SJSA1 (cell line): ENCODE measurements around the gene PRSS27. TPM values are rescaled to one million over a fixed set of nuclear protein-coding genes. Genes with fewer than 3 reads are reported as not detected.

Experiments used
- DNase-seq, 2 experiments: peaks; one replicate each; pipeline ENCODE4 v3.0.0-alpha.2; 2015 to 2020; ENCODE audit warnings: low spot score in 2 of 2, low read depth in 1 of 2
- H3K27ac ChIP-seq: fragments of 250-450 bp; sonication (Bioruptor Pico); 2 replicates; pipeline ENCODE4 v1.5.1; 2020; ENCODE audit warnings: mild to moderate bottlenecking, moderate library complexity
- H3K27me3 ChIP-seq: fragments of 250-450 bp; sonication (Bioruptor Pico); replicated peaks from 2 replicates; pipeline ENCODE4 v1.5.1; 2020; ENCODE audit warnings: mild to moderate bottlenecking, moderate library complexity
- H3K36me3 ChIP-seq: fragments of 250-450 bp; sonication (Bioruptor Pico); 2 replicates; pipeline ENCODE4 v1.5.1; 2020; ENCODE audit warnings: mild to moderate bottlenecking
- H3K4me1 ChIP-seq: fragments of 250-450 bp; sonication (Bioruptor Pico); replicated peaks from 2 replicates; pipeline ENCODE4 v1.6.1; 2021; ENCODE audit warnings: mild to moderate bottlenecking
- H3K4me3 ChIP-seq: fragments of 250-450 bp; sonication (Bioruptor Pico); 2 replicates; pipeline ENCODE4 v1.5.1; 2020; ENCODE audit warnings: mild to moderate bottlenecking
- H3K9me3 ChIP-seq: fragments of 250-450 bp; sonication (Bioruptor Pico); replicated peaks from 2 replicates; pipeline ENCODE4 v1.5.1; 2020; ENCODE audit warnings: mild to moderate bottlenecking
- total RNA-seq: library from RNA; depleted of rRNA; stranded (reverse); fragments of >200 nt; shearing (Covaris generic); gene quantifications from 2 replicates; pipeline ENCODE4 v1.2.3, GENCODE V29; 2014

The PRSS27 gene
- total RNA-seq, 1 experiment from 2014 or later: 0.37 TPM

GRCh38 chr16:2713523-2713922, 6.5 kb downstream of the PRSS27 start:
- H3K4me3 ChIP-seq: no peak overlapping the region
- peaks cover 9% of the 10 kb centered on the region for H3K27me3 ChIP-seq
- H3K9me3 ChIP-seq: no peaks in the 10 kb centered on the region
- peaks cover 3% of the 10 kb centered on the region for H3K4me1 ChIP-seq
- H3K27ac ChIP-seq: no peak overlapping the region
- DNase-seq: no peak
- H3K36me3 ChIP-seq: peaks cover 11% of the 10 kb centered on the region

DNA sequence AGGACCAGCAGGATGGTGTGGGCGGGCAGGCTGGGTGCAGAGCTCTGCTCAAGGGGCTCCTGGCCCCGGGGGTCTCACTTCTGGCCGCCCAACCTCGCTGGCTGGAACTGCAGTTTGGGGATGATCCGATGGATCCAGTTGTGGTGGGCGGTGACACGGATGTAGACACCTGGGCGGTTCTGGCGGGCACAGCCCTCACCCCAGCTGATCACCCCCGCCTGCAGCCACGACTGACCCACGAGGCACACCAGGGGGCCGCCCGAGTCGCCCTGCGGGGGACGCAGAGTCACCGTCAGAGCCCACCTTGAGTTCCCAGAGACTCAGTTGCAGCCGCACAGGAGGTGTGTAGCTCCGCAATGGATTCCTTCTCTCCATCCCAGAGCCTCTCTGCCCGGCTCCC, 7.5 kb downstream of the PRSS27 start:
- H3K9me3 ChIP-seq: no peaks in the 10 kb centered on the region
- H3K4me1 ChIP-seq: peaks cover 3% of the 10 kb centered on the region
- no peak for DNase-seq
- no peak overlapping the region for H3K27ac ChIP-seq
- H3K27me3 ChIP-seq: peaks cover 9% of the 10 kb centered on the region
- H3K4me3 ChIP-seq: no peak overlapping the region
- peaks cover 17% of the 10 kb centered on the region for H3K36me3 ChIP-seq

GRCh38 chr16:2712063-2712441, 8.0 kb downstream of the PRSS27 start:
- no peak overlapping the region for H3K4me3 ChIP-seq
- peaks cover 9% of the 10 kb centered on the region for H3K27me3 ChIP-seq
- H3K27ac ChIP-seq: no peak overlapping the region
- peaks cover 22% of the 10 kb centered on the region for H3K36me3 ChIP-seq
- peaks cover 3% of the 10 kb centered on the region for H3K4me1 ChIP-seq
- no peaks in the 10 kb centered on the region for H3K9me3 ChIP-seq
- DNase-seq: no peak

- peaks cover 3% of the 10 kb centered on the region for H3K4me1 ChIP-seq
- DNase-seq: no peak
- no peak overlapping the region for H3K4me3 ChIP-seq
- H3K27ac ChIP-seq: no peak overlapping the region
- H3K27me3 ChIP-seq: peaks cover 9% of the 10 kb centered on the region
- peaks cover 24% of the 10 kb centered on the region for H3K36me3 ChIP-seq
- H3K9me3 ChIP-seq: no peaks in the 10 kb centered on the region
These were observed 8.5 kb downstream of the PRSS27 start for GRCh38 chr16:2711370-2712062.

DNA sequence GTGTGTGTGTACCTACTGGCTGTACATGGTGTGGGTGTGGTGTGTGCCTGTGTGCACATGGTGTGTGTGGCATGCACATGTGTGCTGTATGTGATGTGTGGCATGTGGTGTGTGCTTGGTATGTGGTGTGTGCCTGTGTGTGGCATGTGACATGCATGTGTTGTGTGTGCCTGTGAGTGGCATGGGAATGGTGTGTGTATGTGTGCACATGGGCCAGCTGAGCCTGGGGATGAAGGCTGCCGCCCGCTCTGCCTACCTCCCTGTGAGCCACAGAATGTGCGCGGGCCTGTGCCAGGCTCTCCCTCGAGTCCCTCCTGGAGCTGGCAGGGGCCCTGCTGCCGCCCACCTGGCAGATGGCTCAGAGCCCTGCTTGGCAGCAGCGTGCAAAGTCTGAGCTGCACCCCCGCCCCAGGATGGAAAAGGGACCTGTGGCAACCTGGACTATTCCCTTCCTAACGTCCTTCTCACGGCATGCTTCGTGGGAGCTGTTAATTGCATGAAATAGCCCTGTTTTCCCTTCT, 9.3 kb downstream of the PRSS27 start:
- Histone ChIP-seq H3K36me3 (peaks cover 25% of the 10 kb centered on the region), H3K27me3 (peaks cover 5% of the 10 kb centered on the region), H3K4me1 (peaks cover 3% of the 10 kb centered on the region), H3K27ac (no peak overlapping the region), H3K9me3 (no peaks in the 10 kb centered on the region), H3K4me3 (no peak overlapping the region)
- no peak for DNase-seq

- H3K36me3 ChIP-seq: peaks cover 31% of the 10 kb centered on the region
- H3K9me3 ChIP-seq: no peaks in the 10 kb centered on the region
- H3K27ac ChIP-seq: no peak overlapping the region
- no peak for DNase-seq
- no peak overlapping the region for H3K4me3 ChIP-seq
- no peaks in the 10 kb centered on the region for H3K27me3 ChIP-seq
- H3K4me1 ChIP-seq: no peaks in the 10 kb centered on the region
These were observed 9.9 kb downstream of the PRSS27 start for GRCh38 chr16:2710021-2710710.

DNA sequence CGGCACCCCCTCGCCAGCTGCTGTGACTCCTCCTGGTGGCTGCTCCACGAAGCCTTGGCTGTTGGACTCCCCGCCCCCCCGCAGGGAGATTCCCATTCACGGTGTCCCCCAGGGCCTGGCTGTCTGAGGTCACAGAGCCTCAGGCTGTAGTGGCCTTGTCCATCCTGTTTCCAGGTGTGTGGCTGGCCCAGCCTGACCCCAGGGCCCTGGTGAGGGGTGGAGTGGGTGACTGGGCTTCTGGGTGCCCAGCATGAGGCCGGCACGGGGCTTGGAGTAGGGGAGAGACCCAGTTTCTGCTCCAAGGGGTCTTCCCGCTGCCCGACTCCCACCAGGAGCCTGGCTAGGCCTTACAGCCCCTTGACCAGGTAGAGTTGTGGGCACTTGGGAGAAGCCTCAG, 10.4 kb downstream of the PRSS27 start:
- no peak for DNase-seq
- Histone ChIP-seq H3K36me3 (peaks cover 36% of the 10 kb centered on the region), H3K4me3 (no peak overlapping the region), H3K4me1 (no peaks in the 10 kb centered on the region), H3K9me3 (no peaks in the 10 kb centered on the region), H3K27ac (no peak overlapping the region), H3K27me3 (no peaks in the 10 kb centered on the region)

DNA sequence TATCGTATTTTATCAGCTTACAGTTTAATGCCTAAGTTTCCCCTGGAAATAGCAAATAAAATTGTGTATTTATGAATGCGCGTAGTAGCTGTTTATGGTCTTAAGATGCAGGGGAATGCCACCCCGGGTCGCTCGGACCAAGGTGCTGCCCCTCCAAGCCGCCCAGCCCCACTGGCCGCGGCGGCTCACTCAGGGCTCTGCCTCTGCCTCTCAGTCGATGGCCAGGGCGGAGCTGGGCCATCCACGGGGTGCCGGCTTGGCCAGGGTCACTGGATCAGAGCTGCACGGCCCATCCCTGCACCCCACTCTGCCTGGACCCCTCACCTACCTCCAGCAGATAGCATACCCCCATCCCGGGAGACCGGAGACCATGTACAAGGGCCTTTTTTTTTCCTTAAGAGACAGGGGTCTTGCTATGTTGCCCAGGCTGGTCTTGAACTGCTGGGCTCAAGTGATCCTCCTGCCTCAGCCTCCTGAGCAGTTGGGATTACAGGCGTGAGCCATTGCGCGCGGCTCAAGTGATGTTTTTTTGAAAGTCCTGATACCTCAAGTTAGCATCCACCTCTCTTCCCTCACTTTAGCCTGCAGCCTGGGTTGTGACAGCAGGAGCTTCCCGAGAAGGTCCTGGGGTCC, 11.0 kb downstream of the PRSS27 start:
- H3K36me3 ChIP-seq: peaks cover 40% of the 10 kb centered on the region

GRCh38 chr16:2708290-2708639, 11.8 kb downstream of the PRSS27 start:
- no peaks in the 10 kb centered on the region for H3K27me3 ChIP-seq

More for the DNA sequence above, 11.0 kb downstream of the PRSS27 start:
- Histone ChIP-seq H3K9me3 (no peaks in the 10 kb centered on the region), H3K4me1 (no peaks in the 10 kb centered on the region), H3K4me3 (no peak overlapping the region), H3K27ac (no peak overlapping the region), H3K27me3 (no peaks in the 10 kb centered on the region)
- DNase-seq: no peak

DNA sequence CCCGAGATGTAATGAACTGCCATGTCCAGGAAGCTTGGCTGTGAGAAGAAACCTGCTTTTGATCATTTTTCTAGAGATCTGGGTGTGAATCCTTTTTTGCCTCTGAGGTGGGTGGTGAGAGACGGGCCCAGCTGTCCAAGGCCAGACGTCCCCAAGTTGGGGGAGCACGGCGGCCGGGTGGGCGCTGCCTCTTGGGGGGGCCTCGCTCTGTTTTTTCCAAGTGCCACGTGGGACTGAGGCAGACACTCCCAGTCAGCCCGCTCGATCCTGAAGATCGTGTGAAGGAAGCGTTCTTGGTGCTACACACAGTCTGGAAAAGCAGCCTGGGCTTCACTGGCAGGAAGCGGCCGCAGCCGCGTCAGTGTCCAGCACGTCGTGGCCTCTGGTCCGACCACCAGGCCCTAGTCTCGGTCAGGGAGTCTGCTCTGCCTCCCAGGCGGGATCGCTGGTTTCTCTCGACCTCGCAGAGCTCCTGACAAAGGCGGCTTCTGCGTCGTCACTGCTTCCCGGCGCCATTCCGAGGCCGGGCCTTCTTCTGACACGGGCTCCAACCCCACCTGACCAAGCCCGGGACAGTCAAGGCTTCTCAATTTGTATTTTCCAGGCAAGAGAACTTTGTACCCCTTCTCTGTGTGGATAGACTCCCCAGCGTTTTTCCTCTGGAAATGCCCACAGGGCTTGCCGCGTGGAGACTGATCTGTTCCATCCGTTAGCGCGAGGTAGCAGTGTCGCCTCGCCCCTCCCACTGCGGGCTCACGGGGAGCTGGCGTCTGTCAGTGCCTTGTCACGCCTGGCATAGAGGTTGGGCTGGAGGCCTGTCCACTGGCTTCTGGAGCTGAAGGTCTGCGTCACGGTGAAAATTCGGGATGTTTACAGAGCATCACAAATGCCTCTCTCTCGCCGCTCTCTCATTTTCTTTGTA, 12.4 kb downstream of the PRSS27 start:
- Histone ChIP-seq H3K27me3 (no peaks in the 10 kb centered on the region), H3K4me1 (no peaks in the 10 kb centered on the region), H3K9me3 (no peaks in the 10 kb centered on the region), H3K36me3 (peaks cover 52% of the 10 kb centered on the region), H3K4me3 (no peak overlapping the region), H3K27ac (no peak overlapping the region)
- DNase-seq: no peak

More at GRCh38 chr16:2708290-2708639, 11.8 kb downstream of the PRSS27 start:
- no peak overlapping the region for H3K27ac ChIP-seq
- no peaks in the 10 kb centered on the region for H3K4me1 ChIP-seq
- H3K36me3 ChIP-seq: peaks cover 46% of the 10 kb centered on the region
- DNase-seq: no peak
- H3K9me3 ChIP-seq: no peaks in the 10 kb centered on the region
- no peak overlapping the region for H3K4me3 ChIP-seq

DNA sequence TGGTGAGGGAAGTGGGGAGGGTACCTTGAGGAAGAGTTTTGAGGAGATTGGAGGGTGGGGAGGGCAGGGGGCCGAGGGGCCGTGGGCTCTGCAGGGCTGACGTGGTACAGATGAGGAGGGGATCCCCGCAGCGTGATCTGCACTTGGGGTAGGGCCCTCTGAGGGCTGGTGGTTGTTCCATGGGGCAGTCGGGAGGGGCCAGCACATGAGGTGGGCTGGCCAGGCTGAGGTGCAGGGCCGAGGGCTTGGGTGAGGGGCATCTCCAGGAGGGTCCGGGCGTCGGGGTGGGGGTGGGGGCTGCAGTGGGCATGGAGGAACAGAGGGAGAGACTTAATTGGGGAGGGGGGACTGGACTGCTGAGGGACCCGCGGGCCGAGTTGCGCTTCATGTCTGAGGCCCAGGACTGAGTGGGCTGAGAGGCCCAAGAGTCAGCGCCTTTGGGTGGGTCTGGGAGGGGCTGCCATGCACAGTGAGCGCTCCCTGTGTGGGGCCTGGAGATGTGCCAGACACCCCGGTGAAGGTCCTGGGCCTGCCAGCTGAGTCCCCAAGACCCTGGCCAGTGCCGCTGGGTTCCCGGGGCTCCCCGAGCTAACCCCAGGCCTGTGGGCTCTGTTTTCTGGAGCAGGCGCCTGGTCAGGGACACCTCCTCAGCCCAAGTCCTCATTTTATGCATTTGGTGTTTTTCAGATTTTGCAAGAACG, 13.3 kb downstream of the PRSS27 start:
- Histone ChIP-seq H3K27ac (no peak overlapping the region), H3K4me3 (no peak overlapping the region), H3K36me3 (peaks cover 59% of the 10 kb centered on the region), H3K4me1 (no peaks in the 10 kb centered on the region), H3K9me3 (no peaks in the 10 kb centered on the region), H3K27me3 (no peaks in the 10 kb centered on the region)
- DNase-seq: no peak

DNA sequence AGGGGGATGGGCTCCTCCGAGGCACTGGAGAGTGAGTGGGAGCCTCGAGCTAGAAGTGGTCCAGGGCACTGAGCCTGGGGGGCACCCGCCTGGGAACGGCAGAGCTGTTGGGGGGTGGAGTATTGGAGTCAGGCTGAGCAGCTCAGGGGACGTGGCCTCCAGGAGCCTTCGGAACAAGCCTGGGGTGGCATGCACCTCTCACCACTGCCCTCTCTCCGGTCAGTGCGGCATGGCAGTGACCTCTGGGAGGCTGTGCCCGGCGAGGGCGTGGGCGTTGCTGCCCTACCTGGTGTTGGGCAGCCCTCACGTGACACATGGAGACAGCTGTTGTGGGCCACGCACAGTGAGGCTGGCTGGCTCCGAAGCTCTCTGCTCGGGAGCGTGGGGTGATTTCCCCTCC, 13.9 kb downstream of the PRSS27 start:
- Histone ChIP-seq H3K4me3 (no peak overlapping the region), H3K36me3 (peaks cover 65% of the 10 kb centered on the region), H3K4me1 (no peaks in the 10 kb centered on the region), H3K27ac (no peak overlapping the region), H3K27me3 (no peaks in the 10 kb centered on the region), H3K9me3 (no peaks in the 10 kb centered on the region)
- DNase-seq: no peak

GRCh38 chr16:2705351-2705750, 14.7 kb downstream of the PRSS27 start:
- no peak for DNase-seq
- Histone ChIP-seq H3K9me3 (no peaks in the 10 kb centered on the region), H3K36me3 (peaks cover 72% of the 10 kb centered on the region), H3K27ac (no peak overlapping the region), H3K4me1 (no peaks in the 10 kb centered on the region), H3K27me3 (no peaks in the 10 kb centered on the region), H3K4me3 (no peak overlapping the region)
